ENCODE measurements around the gene LRRC8E. TPM values are rescaled to one million over a fixed set of nuclear protein-coding genes. Genes with fewer than 3 reads are reported as not detected.

The LRRC8E gene
- total RNA-seq, 1 donor from 2014 or later, result 6.6 TPM

DNA sequence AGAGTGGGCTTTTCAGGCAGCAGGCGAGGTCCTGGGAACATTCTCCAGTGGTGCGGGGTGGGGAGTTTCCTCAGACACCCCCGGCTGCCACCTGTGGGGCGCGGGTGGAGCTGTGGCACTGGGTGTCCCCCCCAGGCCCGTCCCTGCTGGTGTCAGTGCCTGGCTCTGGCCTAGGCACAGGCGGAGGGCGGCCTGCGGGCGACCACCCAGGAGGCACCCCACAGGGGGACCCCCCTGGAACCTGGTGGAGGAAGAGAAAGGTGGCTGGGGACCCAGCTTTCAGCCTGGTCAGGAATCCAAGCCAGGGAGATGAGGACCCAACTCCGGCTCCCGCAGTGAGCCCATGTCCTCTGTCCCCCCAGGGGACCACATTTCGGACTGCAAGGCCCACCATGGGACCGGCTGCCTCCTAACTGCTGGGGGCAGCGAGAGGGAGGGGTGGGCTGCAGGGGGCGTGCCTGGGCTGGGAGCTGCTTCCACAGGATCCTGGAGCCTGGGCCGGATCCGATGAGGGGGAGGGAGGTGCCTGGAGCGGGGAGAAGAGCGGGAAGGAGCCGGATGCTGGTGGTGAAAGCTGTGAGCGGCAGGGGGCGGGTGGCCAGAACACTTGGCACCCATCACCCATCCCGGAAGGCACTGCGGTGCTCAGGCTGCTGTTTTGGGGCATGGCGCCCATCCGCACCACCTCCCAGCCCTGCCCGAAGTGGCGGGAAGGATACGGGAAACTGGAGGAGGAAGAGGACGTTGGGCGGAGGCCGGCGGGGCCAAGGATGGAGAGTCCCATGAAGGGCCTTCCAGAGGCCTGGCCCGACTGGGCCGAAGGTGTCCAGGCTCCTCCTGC lies 43.1 kb downstream of the LRRC8E start:
- no peak for DNase-seq (ENCODE audit: low read depth)
- Histone ChIP-seq H4K20me1 (ENCODE audit: insufficient read depth, low read length) (peaks cover 16% of the 10 kb centered on the region), H3K4me3 (ENCODE audit: insufficient read depth, low read depth, low read length) (no peak overlapping the region), H3K79me2 (ENCODE audit: insufficient read depth, low read length) (no peaks in the 10 kb centered on the region), H3K9me3 (ENCODE audit: insufficient read depth, low read depth, low read length) (no peaks in the 10 kb centered on the region), H3K36me3 (ENCODE audit: insufficient read depth, low read length) (peaks cover 9% of the 10 kb centered on the region), H3K27me3 (ENCODE audit: insufficient read depth, low read length) (no peaks in the 10 kb centered on the region), H3K27ac (ENCODE audit: low read depth, low read length) (no peak overlapping the region), H2AFZ (ENCODE audit: low read depth, low read length) (no peak overlapping the region), H3K4me1 (ENCODE audit: insufficient read depth, low read length) (peaks cover 28% of the 10 kb centered on the region), H3K9ac (ENCODE audit: low read length) (no peak overlapping the region), H3K4me2 (ENCODE audit: low read length) (no peak overlapping the region)
- FAIRE-seq, result no peak
- peaks cover 8% of the 10 kb centered on the region for H3K36me3 Mint-ChIP-seq (ENCODE audit: low read depth, unreplicated experiment)
- no peaks in the 10 kb centered on the region for H3K9me3 Mint-ChIP-seq (ENCODE audit: unreplicated experiment)
- TF ChIP-seq EZH2 (IDR thresholded peaks at IDR 0.05; ENCODE audit: insufficient read depth, low read length), result no peak
- TF ChIP-seq, protein P1, sequence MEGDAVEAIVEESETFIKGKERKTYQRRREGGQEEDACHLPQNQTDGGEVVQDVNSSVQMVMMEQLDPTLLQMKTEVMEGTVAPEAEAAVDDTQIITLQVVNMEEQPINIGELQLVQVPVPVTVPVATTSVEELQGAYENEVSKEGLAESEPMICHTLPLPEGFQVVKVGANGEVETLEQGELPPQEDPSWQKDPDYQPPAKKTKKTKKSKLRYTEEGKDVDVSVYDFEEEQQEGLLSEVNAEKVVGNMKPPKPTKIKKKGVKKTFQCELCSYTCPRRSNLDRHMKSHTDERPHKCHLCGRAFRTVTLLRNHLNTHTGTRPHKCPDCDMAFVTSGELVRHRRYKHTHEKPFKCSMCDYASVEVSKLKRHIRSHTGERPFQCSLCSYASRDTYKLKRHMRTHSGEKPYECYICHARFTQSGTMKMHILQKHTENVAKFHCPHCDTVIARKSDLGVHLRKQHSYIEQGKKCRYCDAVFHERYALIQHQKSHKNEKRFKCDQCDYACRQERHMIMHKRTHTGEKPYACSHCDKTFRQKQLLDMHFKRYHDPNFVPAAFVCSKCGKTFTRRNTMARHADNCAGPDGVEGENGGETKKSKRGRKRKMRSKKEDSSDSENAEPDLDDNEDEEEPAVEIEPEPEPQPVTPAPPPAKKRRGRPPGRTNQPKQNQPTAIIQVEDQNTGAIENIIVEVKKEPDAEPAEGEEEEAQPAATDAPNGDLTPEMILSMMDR (IDR thresholded peaks at IDR 0.05; ENCODE audit: insufficient read depth, low read depth, low read length), result no peak
- no peaks in the 10 kb centered on the region for H3K27me3 Mint-ChIP-seq (ENCODE audit: low read depth, unreplicated experiment)
- H3K4me3 Mint-ChIP-seq (ENCODE audit: unreplicated experiment), result no peak overlapping the region
- no peak overlapping the region for H3K27ac Mint-ChIP-seq (ENCODE audit: unreplicated experiment)
- peaks cover 12% of the 10 kb centered on the region for H3K4me1 Mint-ChIP-seq (ENCODE audit: low read depth, unreplicated experiment)

DNA sequence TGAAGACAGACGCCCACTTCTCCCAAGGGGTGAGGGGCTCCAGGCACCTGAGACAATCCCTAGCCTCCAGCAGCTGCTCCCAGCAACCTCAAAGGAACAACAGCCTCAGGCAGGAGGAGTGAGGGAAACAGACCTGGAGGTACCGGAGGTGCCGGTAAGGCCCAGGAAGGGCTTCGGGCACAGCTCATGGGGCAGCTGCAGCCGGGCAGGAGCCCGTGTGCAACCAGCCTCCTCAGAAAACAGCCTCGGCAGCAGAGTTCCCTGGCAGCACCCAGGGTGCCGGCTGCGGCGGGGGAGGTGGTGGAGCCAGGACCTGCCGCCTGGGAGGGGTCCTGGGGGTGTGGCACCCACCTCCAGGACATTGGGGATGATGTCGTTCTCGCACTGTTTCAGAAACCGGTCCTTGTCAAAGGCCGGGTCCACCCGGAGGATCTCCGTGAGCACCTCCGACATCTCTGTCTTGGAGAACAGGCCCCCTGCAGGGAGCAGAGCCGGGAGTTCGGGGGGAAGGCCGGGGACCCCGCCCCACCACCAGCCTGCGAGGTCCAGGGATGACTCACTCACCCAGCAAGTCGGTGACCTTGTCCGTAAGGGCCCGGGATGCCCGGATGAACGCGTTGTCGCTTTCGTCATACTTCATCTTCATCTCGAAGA lies 44.1 kb downstream of the LRRC8E start:
- no peak overlapping the region for H3K4me3 ChIP-seq (ENCODE audit: insufficient read depth, low read depth, low read length)
- H3K36me3 Mint-ChIP-seq (ENCODE audit: low read depth, unreplicated experiment), result peaks cover 7% of the 10 kb centered on the region
- no peaks in the 10 kb centered on the region for H3K27me3 ChIP-seq (ENCODE audit: insufficient read depth, low read length)
- peaks cover 12% of the 10 kb centered on the region for H3K36me3 ChIP-seq (ENCODE audit: insufficient read depth, low read length)
- no peak overlapping the region for H2AFZ ChIP-seq (ENCODE audit: low read depth, low read length)
- no peaks in the 10 kb centered on the region for H3K27me3 Mint-ChIP-seq (ENCODE audit: low read depth, unreplicated experiment)
- H3K9me3 Mint-ChIP-seq (ENCODE audit: unreplicated experiment), result no peaks in the 10 kb centered on the region
- H3K27ac ChIP-seq (ENCODE audit: low read depth, low read length), result no peak overlapping the region
- FAIRE-seq (no peak), DNase-seq (ENCODE audit: low read depth) (no peak)
- peaks cover 26% of the 10 kb centered on the region for H3K4me1 ChIP-seq (ENCODE audit: insufficient read depth, low read length)
- H3K9me3 ChIP-seq (ENCODE audit: insufficient read depth, low read depth, low read length), result no peaks in the 10 kb centered on the region
- H3K4me3 Mint-ChIP-seq (ENCODE audit: unreplicated experiment), result no peak overlapping the region
- H3K79me2 ChIP-seq (ENCODE audit: insufficient read depth, low read length), result no peaks in the 10 kb centered on the region
- no peak overlapping the region for H3K4me2 ChIP-seq (ENCODE audit: low read length)
- peaks cover 16% of the 10 kb centered on the region for H4K20me1 ChIP-seq (ENCODE audit: insufficient read depth, low read length)
- TF ChIP-seq EZH2 (IDR thresholded peaks at IDR 0.05; ENCODE audit: insufficient read depth, low read length), result no peak
- TF ChIP-seq, protein P1 (IDR thresholded peaks at IDR 0.05; ENCODE audit: insufficient read depth, low read depth, low read length), result no peak
- H3K27ac Mint-ChIP-seq (ENCODE audit: unreplicated experiment), result no peak overlapping the region
- peaks cover 11% of the 10 kb centered on the region for H3K4me1 Mint-ChIP-seq (ENCODE audit: low read depth, unreplicated experiment)
- no peak overlapping the region for H3K9ac ChIP-seq (ENCODE audit: low read length)

Data from astrocyte (in vitro differentiated cells and primary cell).